Astrocyte of the cerebellum (primary cell): ENCODE results near the gene SMIM27.
"Not testable (repeated sequence)": the region's sequence is repeated elsewhere in the genome, so short reads cannot be mapped to it uniquely, and the experiment has no call there.

Experiments
- DNase-seq: peaks from one replicate; pipeline ENCODE4 v3.0.0-alpha.2; 2011; ENCODE audit warnings: low read depth
- H3K4me3 ChIP-seq: 2 replicates; pipeline ENCODE4 v1.5.1; 2011; ENCODE audit warnings: mild to moderate bottlenecking, low read depth, low read length, moderate library complexity
- in situ Hi-C: cut with HindIII; loops from 2 replicates; pipeline ENCODE4 v1.10.0; 2017; ENCODE audit warnings: low sequenced_read_pairs
- TF ChIP-seq, protein P1 (sequence below): IDR thresholded peaks from 2 replicates; pipeline ENCODE4 v1.5.1; 2012; ENCODE audit warnings: low read length, low read depth, moderate library complexity, mild to moderate bottlenecking; ENCODE audit errors: missing control alignments

SMIM27 gene

DNA sequence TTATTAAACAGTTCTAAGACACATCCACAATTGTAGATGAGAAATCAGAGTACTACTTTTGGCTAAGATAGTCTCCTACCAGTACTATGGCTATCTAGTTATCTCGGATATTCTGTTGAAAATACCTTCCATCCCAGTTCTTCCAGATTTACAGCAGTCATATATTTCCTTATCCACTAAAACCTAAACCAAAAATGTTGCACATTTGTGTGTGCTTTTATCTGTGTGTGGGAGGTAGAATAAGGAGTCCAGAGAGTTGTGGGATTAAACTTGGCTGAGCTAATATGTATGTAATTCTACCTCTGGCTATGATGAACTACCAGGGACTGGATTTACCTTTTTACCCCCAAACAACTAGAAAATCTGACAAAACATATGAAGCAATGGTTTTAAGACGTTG is 38.3 kb downstream of the SMIM27 start:
- H3K4me3 ChIP-seq, result no peak overlapping the region
- TF ChIP-seq, protein P1, sequence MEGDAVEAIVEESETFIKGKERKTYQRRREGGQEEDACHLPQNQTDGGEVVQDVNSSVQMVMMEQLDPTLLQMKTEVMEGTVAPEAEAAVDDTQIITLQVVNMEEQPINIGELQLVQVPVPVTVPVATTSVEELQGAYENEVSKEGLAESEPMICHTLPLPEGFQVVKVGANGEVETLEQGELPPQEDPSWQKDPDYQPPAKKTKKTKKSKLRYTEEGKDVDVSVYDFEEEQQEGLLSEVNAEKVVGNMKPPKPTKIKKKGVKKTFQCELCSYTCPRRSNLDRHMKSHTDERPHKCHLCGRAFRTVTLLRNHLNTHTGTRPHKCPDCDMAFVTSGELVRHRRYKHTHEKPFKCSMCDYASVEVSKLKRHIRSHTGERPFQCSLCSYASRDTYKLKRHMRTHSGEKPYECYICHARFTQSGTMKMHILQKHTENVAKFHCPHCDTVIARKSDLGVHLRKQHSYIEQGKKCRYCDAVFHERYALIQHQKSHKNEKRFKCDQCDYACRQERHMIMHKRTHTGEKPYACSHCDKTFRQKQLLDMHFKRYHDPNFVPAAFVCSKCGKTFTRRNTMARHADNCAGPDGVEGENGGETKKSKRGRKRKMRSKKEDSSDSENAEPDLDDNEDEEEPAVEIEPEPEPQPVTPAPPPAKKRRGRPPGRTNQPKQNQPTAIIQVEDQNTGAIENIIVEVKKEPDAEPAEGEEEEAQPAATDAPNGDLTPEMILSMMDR, result no peak
- DNase-seq, result no peak
- in situ Hi-C loops, result no loop called here

DNA sequence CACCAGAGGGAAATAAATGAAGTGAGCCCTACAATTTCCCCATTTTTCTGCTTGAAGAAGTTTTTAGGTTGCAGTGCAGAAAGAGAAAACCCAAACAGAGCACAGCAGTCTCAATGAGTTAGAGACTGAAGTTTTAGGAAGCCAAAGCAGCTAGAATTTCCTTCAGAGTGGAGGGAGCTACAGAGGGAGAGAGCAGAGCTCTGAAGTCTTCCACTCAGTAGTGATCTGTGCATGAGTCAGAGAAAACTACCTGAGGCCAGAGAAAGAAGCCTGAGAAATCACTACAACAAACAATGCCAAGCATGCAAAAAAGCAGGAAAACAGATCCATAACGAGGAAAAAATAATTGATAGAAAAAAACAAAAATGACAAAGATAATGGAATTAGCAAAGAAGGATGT is 38.8 kb downstream of the SMIM27 start:
- in situ Hi-C loops, result no loop called here
- no peak overlapping the region for H3K4me3 ChIP-seq
- TF ChIP-seq, protein P1, result no peak
- no peak for DNase-seq

DNA sequence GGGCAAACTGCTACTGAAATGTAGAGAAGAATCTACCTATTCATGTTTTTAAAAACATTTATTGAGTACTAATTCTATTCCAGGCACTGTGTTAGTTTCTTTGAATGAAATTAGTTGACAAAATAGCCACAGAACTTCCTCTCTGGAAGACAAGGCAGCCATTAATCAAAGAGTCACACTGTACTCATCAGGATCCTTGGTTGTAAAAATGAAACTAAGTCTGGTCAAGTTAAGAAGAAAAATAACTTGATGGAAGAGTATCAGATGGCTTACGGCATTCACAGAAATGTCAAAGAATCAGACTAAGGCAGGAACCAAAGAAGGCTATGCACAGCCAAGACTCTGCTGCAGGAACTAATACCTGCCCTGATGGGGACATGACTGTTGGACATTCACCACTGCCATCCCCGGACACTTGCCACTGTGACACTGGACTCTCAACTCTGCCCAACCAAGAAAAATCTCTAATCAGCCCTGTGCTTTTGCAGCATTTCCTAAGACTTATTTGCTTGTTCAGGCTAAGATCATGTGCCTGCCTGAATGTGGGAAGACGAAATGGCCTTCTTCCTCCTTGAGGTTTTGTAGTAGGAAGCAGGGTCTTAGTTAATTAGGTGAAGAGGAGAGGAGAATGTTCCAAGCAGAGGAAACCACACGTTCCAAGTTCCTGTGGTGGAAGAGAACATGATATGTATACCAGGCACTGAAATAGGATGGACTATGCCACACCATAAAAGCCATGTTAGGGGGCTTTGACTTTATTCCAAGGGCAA is 44.2 kb downstream of the SMIM27 start:
- TF ChIP-seq, protein P1, result no peak
- no peak overlapping the region for H3K4me3 ChIP-seq
- in situ Hi-C loops, result no loop called here
- no peak for DNase-seq

DNA sequence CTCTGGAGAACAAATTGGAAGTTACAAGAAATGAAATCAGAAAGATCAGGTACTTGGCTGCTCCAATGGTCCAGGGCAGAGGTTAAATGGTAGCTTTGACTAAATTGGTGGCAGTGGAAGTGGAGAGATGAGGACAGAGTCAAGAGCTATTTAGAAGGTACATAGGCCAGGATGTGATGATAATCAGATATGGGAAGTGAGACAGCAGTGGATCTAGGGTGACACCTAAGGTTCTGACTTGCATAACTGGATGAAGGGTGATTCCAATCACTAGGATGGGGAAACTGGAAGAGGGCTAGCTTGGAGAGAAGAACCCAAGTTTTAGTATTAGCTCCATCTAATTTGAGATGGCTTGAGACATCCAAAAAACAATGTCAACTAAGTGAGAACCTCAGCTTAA is 44.8 kb downstream of the SMIM27 start:
- TF ChIP-seq, protein P1, result no peak
- no peak for DNase-seq
- in situ Hi-C loops, result no loop called here
- H3K4me3 ChIP-seq, result no peak overlapping the region

DNA sequence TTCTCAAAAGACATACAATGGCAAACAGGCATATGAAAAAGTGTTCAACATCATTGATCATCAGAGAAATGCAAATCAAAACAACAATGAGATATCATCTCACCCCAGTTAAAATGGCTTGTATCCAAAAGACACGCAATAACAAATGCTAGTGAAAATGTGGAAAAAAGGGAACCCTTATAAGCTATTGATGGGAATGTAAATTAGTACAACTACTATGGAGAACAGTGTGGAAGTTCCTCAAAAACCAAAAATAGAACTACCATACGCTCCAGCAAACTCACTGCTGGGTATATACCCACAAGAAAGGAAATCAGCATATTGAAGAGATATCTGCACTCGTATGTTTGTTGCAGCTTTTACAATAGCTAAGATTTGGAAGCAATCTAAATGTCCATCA is 46.9 kb downstream of the SMIM27 start:
- DNase-seq, in situ Hi-C loops, H3K4me3 ChIP-seq: not testable (repeated sequence)
